Measurements from ENCODE around the gene MLLT1. TPM values are rescaled to one million over a fixed set of nuclear protein-coding genes. Genes with fewer than 3 reads are reported as not detected.

MLLT1 gene
- total RNA-seq, 1 donor from 2014 or later, result 5.6 TPM

GRCh38 chr19:6220385-6221191, 59.2 kb downstream of the MLLT1 start:
- no peak overlapping the region for H3K27ac ChIP-seq
- peaks cover 13% of the 10 kb centered on the region for H3K4me1 Mint-ChIP-seq
- no peaks in the 10 kb centered on the region for H3F3A ChIP-seq (ENCODE audit: low read depth)
- no peak overlapping the region for H3K4me3 Mint-ChIP-seq
- H3K27me3 Mint-ChIP-seq (ENCODE audit: insufficient read depth, low read depth), result peaks cover 3% of the 10 kb centered on the region
- peaks cover 6% of the 10 kb centered on the region for H4K20me1 ChIP-seq (ENCODE audit: low read depth)
- TF ChIP-seq EZH2 (IDR thresholded peaks at IDR 0.05), result no peak
- TF ChIP-seq EZH2phosphoT487 (IDR thresholded peaks at IDR 0.05), result no peak
- no peak for TF ChIP-seq CTCF (IDR thresholded peaks at IDR 0.05)
- H3K9ac ChIP-seq, result no peak overlapping the region
- H3K36me3 Mint-ChIP-seq, result peaks cover 2% of the 10 kb centered on the region
- H3K4me1 ChIP-seq, result peaks cover 19% of the 10 kb centered on the region
- no peak overlapping the region for H3K4me3 ChIP-seq
- H3K79me2 ChIP-seq (ENCODE audit: low read depth), result no peaks in the 10 kb centered on the region
- no peaks in the 10 kb centered on the region for H3K36me3 ChIP-seq
- no peaks in the 10 kb centered on the region for H3K27me3 ChIP-seq
- no peak overlapping the region for H3K27ac Mint-ChIP-seq
- H3K9me3 Mint-ChIP-seq, result no peaks in the 10 kb centered on the region
- no peak overlapping the region for H3K4me2 ChIP-seq
- H2AFZ ChIP-seq (replicated peaks), result no peak overlapping the region
- H3K9me3 ChIP-seq (ENCODE audit: low read depth), result no peaks in the 10 kb centered on the region
- DNase-seq (ENCODE audit: low spot score), result no peak

- H3K27me3 Mint-ChIP-seq (ENCODE audit: insufficient read depth, low read depth), result peaks cover 3% of the 10 kb centered on the region
- Histone ChIP-seq H3K36me3 (no peaks in the 10 kb centered on the region), H3K27me3 (no peaks in the 10 kb centered on the region), H3F3A (ENCODE audit: low read depth) (no peaks in the 10 kb centered on the region), H2AFZ (replicated peaks) (no peak overlapping the region), H3K4me3 (no peak overlapping the region), H4K20me1 (ENCODE audit: low read depth) (peaks cover 6% of the 10 kb centered on the region), H3K9ac (no peak overlapping the region), H3K79me2 (ENCODE audit: low read depth) (no peaks in the 10 kb centered on the region), H3K4me2 (no peak overlapping the region), H3K27ac (no peak overlapping the region), H3K4me1 (peaks cover 19% of the 10 kb centered on the region), H3K9me3 (ENCODE audit: low read depth) (no peaks in the 10 kb centered on the region)
- peaks cover 2% of the 10 kb centered on the region for H3K36me3 Mint-ChIP-seq
- no peaks in the 10 kb centered on the region for H3K9me3 Mint-ChIP-seq
- no peak for TF ChIP-seq EZH2phosphoT487 (IDR thresholded peaks at IDR 0.05)
- no peak for TF ChIP-seq EZH2 (IDR thresholded peaks at IDR 0.05)
- no peak for TF ChIP-seq CTCF (IDR thresholded peaks at IDR 0.05)
- H3K27ac Mint-ChIP-seq, result peak overlapping the region; percentile 46
- DNase-seq (ENCODE audit: low spot score), result no peak
- H3K4me1 Mint-ChIP-seq, result peaks cover 13% of the 10 kb centered on the region
- H3K4me3 Mint-ChIP-seq, result no peak overlapping the region
Observed at GRCh38 chr19:6219586-6220290, 60.0 kb downstream of the MLLT1 start.

GRCh38 chr19:6219147-6219525, 60.6 kb downstream of the MLLT1 start:
- Histone ChIP-seq H3K4me1 (peaks cover 19% of the 10 kb centered on the region), H2AFZ (replicated peaks) (no peak overlapping the region), H3K27me3 (no peaks in the 10 kb centered on the region), H3K9ac (no peak overlapping the region), H3F3A (ENCODE audit: low read depth) (no peaks in the 10 kb centered on the region), H3K9me3 (ENCODE audit: low read depth) (no peaks in the 10 kb centered on the region), H3K27ac (no peak overlapping the region), H3K36me3 (no peaks in the 10 kb centered on the region), H3K79me2 (ENCODE audit: low read depth) (no peaks in the 10 kb centered on the region), H3K4me3 (no peak overlapping the region), H4K20me1 (ENCODE audit: low read depth) (peaks cover 6% of the 10 kb centered on the region), H3K4me2 (no peak overlapping the region)
- Mint-ChIP-seq H3K9me3 (no peaks in the 10 kb centered on the region), H3K36me3 (peaks cover 2% of the 10 kb centered on the region), H3K4me1 (peaks cover 15% of the 10 kb centered on the region), H3K4me3 (no peak overlapping the region), H3K27ac (no peak overlapping the region), H3K27me3 (ENCODE audit: insufficient read depth, low read depth) (peaks cover 3% of the 10 kb centered on the region)
- no peak for TF ChIP-seq EZH2 (IDR thresholded peaks at IDR 0.05)
- no peak for TF ChIP-seq EZH2phosphoT487 (IDR thresholded peaks at IDR 0.05)
- TF ChIP-seq CTCF (IDR thresholded peaks at IDR 0.05), result no peak
- no peak for DNase-seq (ENCODE audit: low spot score)
